KG1 (cell line): ENCODE measurements around the gene CMTR2.

Experiments used
- DNase-seq: peaks from one replicate; lab custom pipeline; 2025; lab: John Stamatoyannopoulos, UW

Gene CMTR2

GRCh38 chr16:71273384-71273783, 15.8 kb downstream of the CMTR2 start:
- DNase-seq = no peak

DNA sequence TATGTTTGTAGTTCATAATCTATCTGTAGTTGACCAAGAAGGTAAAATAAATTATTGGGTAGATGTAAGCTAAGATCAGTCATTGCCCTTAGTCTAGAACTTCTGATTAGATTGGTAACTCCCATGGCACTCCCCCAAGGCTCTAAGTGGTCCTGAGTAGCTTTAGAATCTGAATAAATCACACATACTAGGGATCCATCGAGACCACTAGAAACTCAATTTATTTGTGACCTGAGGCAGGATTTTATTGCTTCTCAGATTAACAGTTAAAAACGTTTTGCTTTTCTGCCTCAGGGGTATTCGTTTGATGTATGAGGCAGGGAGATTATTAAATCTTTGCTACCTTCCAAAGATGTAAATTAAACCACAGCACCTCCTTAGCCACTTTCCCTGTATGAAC, 24.9 kb downstream of the CMTR2 start:
- DNase-seq = no peak

DNA sequence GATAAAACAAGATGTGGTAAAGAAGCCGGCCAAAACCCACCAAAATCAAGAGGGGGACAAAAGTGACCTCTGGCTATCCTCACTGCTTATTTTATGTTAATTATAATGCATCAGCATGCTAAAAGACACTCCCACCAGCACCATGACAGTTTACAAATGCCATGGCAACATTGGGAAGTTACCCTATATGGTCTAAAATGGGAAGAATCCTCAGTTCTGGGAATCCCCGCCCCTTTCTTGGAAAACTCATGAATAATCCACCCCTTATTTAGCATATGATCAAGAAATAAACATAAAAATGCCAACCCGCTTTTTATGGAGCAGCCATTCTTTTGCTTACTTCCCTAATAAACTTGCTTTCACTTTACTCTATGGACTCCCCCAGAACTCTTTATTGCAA, 25.6 kb downstream of the CMTR2 start:
- no peak for DNase-seq

GRCh38 chr16:71262391-71262790, 26.8 kb downstream of the CMTR2 start:
- DNase-seq = no peak

GRCh38 chr16:71260995-71261394, 28.2 kb downstream of the CMTR2 start:
- DNase-seq = no peak

DNA sequence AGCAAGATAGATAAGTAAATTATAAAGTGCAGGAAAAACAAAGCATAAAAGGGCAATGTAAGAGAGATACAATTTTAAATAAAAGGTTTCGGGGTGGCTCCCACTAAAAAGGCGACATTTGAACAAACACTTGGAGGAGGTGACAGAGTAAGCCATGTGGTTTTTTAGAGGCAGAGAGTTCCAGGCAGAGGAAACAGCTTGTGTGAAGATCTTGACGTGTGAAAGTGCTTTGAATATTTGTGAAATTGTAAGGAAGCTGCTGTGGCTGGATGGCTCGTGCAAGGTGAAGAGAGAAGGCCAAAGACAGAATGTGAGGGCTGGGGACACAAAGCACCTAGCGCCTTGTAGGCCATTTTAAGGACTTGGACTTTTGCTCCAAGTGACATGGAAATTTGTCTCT, 30.1 kb downstream of the CMTR2 start:
- no peak for DNase-seq

- no peak for DNase-seq
These were observed 30.8 kb downstream of the CMTR2 start for GRCh38 chr16:71258372-71258771.

DNA sequence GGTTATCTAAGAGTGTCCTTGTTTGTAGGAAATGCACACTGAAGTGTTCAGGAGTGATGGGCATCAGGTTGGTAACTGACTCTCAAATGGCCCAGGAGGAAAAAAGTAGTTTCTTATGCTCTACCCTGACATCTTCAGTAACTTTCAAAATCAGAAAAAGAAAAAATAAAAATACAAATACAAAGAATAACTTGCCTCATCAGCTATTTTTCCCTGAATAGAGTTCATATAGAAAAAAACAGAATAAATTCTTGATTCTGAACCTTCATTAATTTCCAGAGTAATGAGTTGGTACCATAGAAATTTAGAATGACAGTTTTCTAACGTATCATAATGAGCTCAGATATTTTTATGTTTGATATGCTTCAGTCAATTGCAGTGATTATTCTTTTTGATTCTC, 31.4 kb downstream of the CMTR2 start:
- DNase-seq = no peak

GRCh38 chr16:71255721-71256120, 33.5 kb downstream of the CMTR2 start:
- no peak for DNase-seq

- DNase-seq = no peak
These were observed 34.2 kb downstream of the CMTR2 start for GRCh38 chr16:71254832-71255525.

DNA sequence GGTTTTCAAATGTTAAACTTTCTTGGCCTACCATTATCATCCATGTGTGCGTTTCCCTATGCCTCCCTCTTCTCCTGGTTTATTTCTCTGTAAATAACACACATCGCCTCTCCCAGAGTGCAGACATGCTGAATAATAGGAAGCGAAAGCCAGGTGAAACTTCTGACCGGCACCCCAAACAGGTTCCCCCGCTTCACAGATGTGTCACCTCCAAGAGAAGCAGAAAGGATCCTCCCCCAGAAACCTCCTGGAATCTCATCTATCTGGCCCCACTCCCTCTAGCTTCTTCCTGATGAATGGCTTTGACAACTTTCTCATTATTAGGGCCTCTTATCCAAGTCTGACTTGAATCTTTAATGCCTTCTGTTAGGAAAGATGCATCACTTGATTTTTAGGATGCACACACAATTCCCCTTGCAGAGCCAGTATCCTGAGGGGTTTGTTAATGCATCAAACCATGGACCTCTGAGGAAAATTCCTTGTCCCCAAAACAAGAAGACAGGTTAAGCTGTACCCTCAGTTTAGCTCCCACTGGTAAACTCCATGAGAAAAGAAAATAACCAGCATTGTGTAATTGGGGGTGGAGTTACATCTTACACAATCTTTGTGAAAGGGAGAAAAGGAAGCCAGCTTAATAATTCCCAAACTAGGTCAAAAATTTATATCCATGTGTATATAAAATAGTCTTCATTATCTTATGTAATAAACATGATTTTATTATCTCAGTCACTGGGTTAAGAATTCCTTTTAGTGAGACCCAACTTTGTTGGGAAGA, 38.6 kb downstream of the CMTR2 start:
- no peak for DNase-seq

- DNase-seq = no peak
These were observed 39.8 kb downstream of the CMTR2 start for GRCh38 chr16:71249399-71249798.

- no peak for DNase-seq
These were observed 41.7 kb downstream of the CMTR2 start for GRCh38 chr16:71247478-71247877.

- DNase-seq = no peak
These were observed 42.9 kb downstream of the CMTR2 start for GRCh38 chr16:71246309-71246708.

GRCh38 chr16:71244521-71244920, 44.7 kb downstream of the CMTR2 start:
- no peak for DNase-seq

DNA sequence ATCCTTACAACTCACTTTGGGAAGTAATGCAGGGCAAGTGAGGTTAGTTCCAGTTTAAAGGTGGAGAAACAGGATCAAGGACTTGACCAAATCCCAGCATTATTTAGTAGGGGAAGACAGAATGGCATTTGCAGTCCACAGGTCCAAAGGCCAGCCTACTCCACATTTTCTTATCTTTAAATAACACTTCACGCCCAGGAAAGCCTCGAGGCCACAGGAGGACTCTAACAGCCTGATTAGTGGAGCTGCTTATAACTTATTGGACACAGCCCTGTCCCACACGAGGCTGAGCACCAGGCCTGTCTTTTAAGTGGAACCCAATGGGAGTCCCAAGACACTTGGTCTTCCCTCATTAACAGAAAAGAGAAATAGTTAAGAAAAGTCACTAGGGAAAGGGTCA, 46.6 kb downstream of the CMTR2 start:
- no peak for DNase-seq

GRCh38 chr16:71242036-71242435, 47.2 kb downstream of the CMTR2 start:
- DNase-seq = no peak
